CD4-positive, alpha-beta T cell treated with Interleukin-6 at 100 ng/mL for 8 hours (primary cell): ENCODE measurements around the gene ZACN.
"Not testable (repeated sequence)": the region's sequence is repeated elsewhere in the genome, so short reads cannot be mapped to it uniquely, and the experiment has no call there.

Source experiments
- DNase-seq: peaks from one replicate; pipeline ENCODE4 v3.0.0-alpha.2; 2020; ENCODE audit warnings: mixed read lengths, low spot score

Gene ZACN

GRCh38 chr17:76078860-76079534 is at the start of gene ZACN:
ZACN (plus strand) TSS chr17:76079182; CDS start chr17:76079265, 83 bp downstream.
- DNase-seq: no peak

GRCh38 chr17:76032073-76032779 is 46.8 kb upstream of the ZACN start:
- DNase-seq: no peak

- DNase-seq: no peak
Observed at GRCh38 chr17:76032780-76033108, 46.2 kb upstream of the ZACN start.

GRCh38 chr17:76033139-76033538 is 45.8 kb upstream of the ZACN start:
- no peak for DNase-seq

GRCh38 chr17:76034428-76035350 is 44.3 kb upstream of the ZACN start:
- no peak for DNase-seq

- DNase-seq: no peak
Observed at GRCh38 chr17:76036497-76037261, 42.3 kb upstream of the ZACN start.

- DNase-seq: no peak
Observed at GRCh38 chr17:76038050-76038449, 40.9 kb upstream of the ZACN start.

- no peak for DNase-seq
Observed at GRCh38 chr17:76039121-76039520, 39.9 kb upstream of the ZACN start.

GRCh38 chr17:76040376-76040775 is 38.6 kb upstream of the ZACN start:
- no peak for DNase-seq

- DNase-seq: not testable (repeated sequence)
Observed at GRCh38 chr17:76042868-76043267, 36.1 kb upstream of the ZACN start.

GRCh38 chr17:76044475-76045007 is 34.4 kb upstream of the ZACN start:
- not testable (repeated sequence) for DNase-seq

GRCh38 chr17:76046064-76046463 is 32.9 kb upstream of the ZACN start:
- no peak for DNase-seq

GRCh38 chr17:76048025-76048605 is 30.9 kb upstream of the ZACN start:
- no peak for DNase-seq

- DNase-seq: no peak
Observed at GRCh38 chr17:76048711-76049110, 30.3 kb upstream of the ZACN start.

- DNase-seq: no peak
Observed at GRCh38 chr17:76049239-76049638, 29.7 kb upstream of the ZACN start.

GRCh38 chr17:76049836-76050537 is 29.0 kb upstream of the ZACN start:
- no peak for DNase-seq

GRCh38 chr17:76050538-76051467 is 28.2 kb upstream of the ZACN start:
- no peak for DNase-seq

GRCh38 chr17:76051561-76051960 is 27.4 kb upstream of the ZACN start:
- no peak for DNase-seq
